Parathyroid adenoma (tissue), 2 donors: ENCODE measurements around the gene SPOCK2.

Experiments used
- H2AFZ ChIP-seq: fragments of 300-600 bp; sonication (generic); one replicate; pipeline ENCODE4 v1.7.0; 2017; ENCODE audit warnings: antibody characterized with exemption, mild to moderate bottlenecking
- H3K27ac ChIP-seq: fragments of 300-600 bp; sonication (generic); one replicate; pipeline ENCODE4 v1.7.0; 2017
- H3K27me3 ChIP-seq: fragments of 300-600 bp; sonication (generic); one replicate; pipeline ENCODE4 v1.7.0; 2017; ENCODE audit warnings: low read length; ENCODE audit not compliant: control insufficient read depth, insufficient read depth
- H3K36me3 ChIP-seq: fragments of 300-600 bp; sonication (generic); one replicate; pipeline ENCODE4 v1.7.0; 2017; ENCODE audit warnings: low read length; ENCODE audit not compliant: control insufficient read depth, insufficient read depth
- H3K4me1 ChIP-seq: fragments of 300-600 bp; sonication (generic); one replicate; pipeline ENCODE4 v1.7.0; 2017; ENCODE audit warnings: control low read depth
- H3K4me2 ChIP-seq: fragments of 300-600 bp; sonication (generic); one replicate; pipeline ENCODE4 v1.7.0; 2017; ENCODE audit warnings: low read length
- H3K4me3 ChIP-seq: fragments of 300-600 bp; sonication (generic); one replicate; pipeline ENCODE4 v1.7.0; 2017; ENCODE audit warnings: low read depth, low read length
- H3K79me2 ChIP-seq: fragments of 300-600 bp; sonication (generic); one replicate; pipeline ENCODE4 v1.7.0; 2017; ENCODE audit warnings: control low read depth
- H3K9ac ChIP-seq: fragments of 300-600 bp; sonication (generic); one replicate; pipeline ENCODE4 v1.7.0; 2017; ENCODE audit warnings: mild to moderate bottlenecking
- H3K9me3 ChIP-seq: fragments of 300-600 bp; sonication (generic); one replicate; pipeline ENCODE4 v1.7.0; 2017; ENCODE audit warnings: low read length; ENCODE audit not compliant: control insufficient read depth
- TF ChIP-seq, protein P1 (sequence below): fragments of 300-600 bp; sonication (generic); IDR thresholded peaks from one replicate; pipeline ENCODE4 v1.7.0; 2017; ENCODE audit warnings: antibody characterized with exemption, mild to moderate bottlenecking
- donor health status: primary hyperparathyroidism.

Gene SPOCK2

DNA sequence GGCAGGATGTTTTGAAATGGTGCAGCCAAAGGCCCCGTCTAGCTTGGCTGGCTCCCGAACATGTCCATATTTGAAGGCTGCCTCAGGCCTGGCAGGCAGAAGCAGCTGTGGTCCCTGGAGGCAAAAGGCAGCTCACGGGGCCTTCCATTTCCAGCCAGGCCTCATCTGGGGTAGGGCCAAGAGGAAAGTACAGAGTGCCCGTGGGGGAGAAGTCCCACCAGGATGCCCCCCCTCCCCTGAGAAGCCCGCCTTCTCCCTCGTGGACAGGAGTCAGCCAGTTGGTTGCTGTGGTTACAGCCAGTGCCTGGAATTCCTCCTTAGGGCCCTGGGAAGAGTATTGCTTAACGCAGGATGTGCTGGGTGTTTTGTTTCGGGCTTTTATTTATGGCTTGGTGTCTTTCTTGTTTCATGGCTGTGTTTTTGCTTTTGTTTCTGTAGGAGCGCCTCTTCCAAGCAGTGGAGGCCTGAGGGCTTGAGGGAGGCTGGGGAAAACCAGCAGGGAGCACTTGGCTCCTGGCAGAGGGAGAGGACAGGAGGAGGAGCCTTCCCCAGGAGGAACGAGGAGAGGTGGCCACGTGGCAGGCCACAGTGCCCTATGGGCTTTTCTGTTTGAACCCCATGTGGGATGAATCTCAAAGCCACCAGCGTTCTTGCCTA is 78.8 kb downstream of the SPOCK2 start:
- H3K4me3 ChIP-seq: no peak overlapping the region
- no peak overlapping the region for H3K9ac ChIP-seq
- H3K4me2 ChIP-seq: no peak overlapping the region

DNA sequence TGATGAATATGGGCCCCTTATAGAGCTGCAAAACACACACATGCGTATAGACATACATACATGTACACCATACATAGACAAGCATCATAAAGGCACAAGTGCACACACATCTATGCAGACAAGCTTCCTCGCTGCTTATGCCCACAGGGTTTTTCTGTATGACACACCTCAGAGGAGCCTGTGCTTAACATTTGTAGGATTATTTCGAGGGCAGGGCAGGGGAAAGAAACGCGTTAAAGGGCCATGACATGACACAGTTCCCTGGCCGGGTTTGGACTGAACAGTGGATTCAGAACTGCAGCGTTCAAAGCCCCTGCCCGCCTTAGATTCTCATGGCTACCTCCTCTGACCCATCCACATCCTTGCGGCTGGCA is 79.3 kb downstream of the SPOCK2 start:
- H3K27me3 ChIP-seq: no peaks in the 10 kb centered on the region
- no peaks in the 10 kb centered on the region for H3K79me2 ChIP-seq
- no peak overlapping the region for H2AFZ ChIP-seq
- H3K9ac ChIP-seq: no peak overlapping the region
- TF ChIP-seq, protein P1, sequence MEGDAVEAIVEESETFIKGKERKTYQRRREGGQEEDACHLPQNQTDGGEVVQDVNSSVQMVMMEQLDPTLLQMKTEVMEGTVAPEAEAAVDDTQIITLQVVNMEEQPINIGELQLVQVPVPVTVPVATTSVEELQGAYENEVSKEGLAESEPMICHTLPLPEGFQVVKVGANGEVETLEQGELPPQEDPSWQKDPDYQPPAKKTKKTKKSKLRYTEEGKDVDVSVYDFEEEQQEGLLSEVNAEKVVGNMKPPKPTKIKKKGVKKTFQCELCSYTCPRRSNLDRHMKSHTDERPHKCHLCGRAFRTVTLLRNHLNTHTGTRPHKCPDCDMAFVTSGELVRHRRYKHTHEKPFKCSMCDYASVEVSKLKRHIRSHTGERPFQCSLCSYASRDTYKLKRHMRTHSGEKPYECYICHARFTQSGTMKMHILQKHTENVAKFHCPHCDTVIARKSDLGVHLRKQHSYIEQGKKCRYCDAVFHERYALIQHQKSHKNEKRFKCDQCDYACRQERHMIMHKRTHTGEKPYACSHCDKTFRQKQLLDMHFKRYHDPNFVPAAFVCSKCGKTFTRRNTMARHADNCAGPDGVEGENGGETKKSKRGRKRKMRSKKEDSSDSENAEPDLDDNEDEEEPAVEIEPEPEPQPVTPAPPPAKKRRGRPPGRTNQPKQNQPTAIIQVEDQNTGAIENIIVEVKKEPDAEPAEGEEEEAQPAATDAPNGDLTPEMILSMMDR: no peak
- no peak overlapping the region for H3K4me2 ChIP-seq
- peak overlapping the region; percentile 74 for H3K27ac ChIP-seq
- H3K4me1 ChIP-seq: no peaks in the 10 kb centered on the region
- no peaks in the 10 kb centered on the region for H3K36me3 ChIP-seq
- H3K9me3 ChIP-seq: no peaks in the 10 kb centered on the region
- no peak overlapping the region for H3K4me3 ChIP-seq

More for the DNA sequence above, 78.8 kb downstream of the SPOCK2 start:
- no peaks in the 10 kb centered on the region for H3K9me3 ChIP-seq
- H3K79me2 ChIP-seq: no peaks in the 10 kb centered on the region
- peak overlapping the region; percentile 16 for H2AFZ ChIP-seq
- H3K4me1 ChIP-seq: no peaks in the 10 kb centered on the region
- no peaks in the 10 kb centered on the region for H3K27me3 ChIP-seq
- TF ChIP-seq, protein P1: no peak
- peak overlapping the region; percentile 74 for H3K27ac ChIP-seq
- H3K36me3 ChIP-seq: no peaks in the 10 kb centered on the region
